Adrenal gland (tissue), 12 donors: ENCODE results near the gene EHD1. TPM values are rescaled to one million over a fixed set of nuclear protein-coding genes. Genes with fewer than 3 reads are reported as not detected.
A peak's percentile ranks its signal among the peaks of the same experiment; 100 is the strongest.
"Not testable (repeated sequence)": the region's sequence is repeated elsewhere in the genome, so short reads cannot be mapped to it uniquely, and the experiment has no call there.

Experiments
- DNase-seq, 7 donors: peaks; one replicate each; pipeline ENCODE4 v3.0.0-alpha.2; 2019 to 2020
- H3K27ac ChIP-seq, 5 donors: fragments of 200-600 bp; sonication (generic) in 4 of 5; 1 replicate in 3 of 5; 2 replicates in 2 of 5; pipeline versions ENCODE4 v1.5.1 to v1.8.0; 2016 to 2020; ENCODE audit warnings: mild to moderate bottlenecking in 1 of 5
- H3K27me3 ChIP-seq: fragments of 200-600 bp; 2 replicates; pipeline ENCODE4 v1.8.0; 2021
- H3K36me3 ChIP-seq, 2 donors: fragments of 200-600 bp; replicated peaks in 1 of 2; 1 replicate in 1 of 2; 2 replicates in 1 of 2; pipeline versions ENCODE4 v1.5.1 to v1.8.0; 2018 to 2022
- H3K4me1 ChIP-seq, 2 donors: fragments of 200-600 bp; replicated peaks in 1 of 2; 1 replicate in 1 of 2; 2 replicates in 1 of 2; pipeline versions ENCODE4 v1.5.1 to v1.8.0; 2018 to 2021
- H3K4me3 ChIP-seq, 4 donors: fragments of 200-600 bp; sonication (generic) in 3 of 4; one replicate each; pipeline ENCODE4 v1.5.1; 2016 to 2018
- H3K9me3 ChIP-seq, 3 donors: fragments of 200-600 bp; sonication (generic) in 1 of 3; replicated peaks in 1 of 3; 1 replicate in 2 of 3; 2 replicates in 1 of 3; pipeline versions ENCODE4 v1.5.1 to v1.8.0; 2016 to 2021
- POLR2A ChIP-seq, 2 donors: fragments of 450-650 bp; IDR thresholded peaks; one replicate each; pipeline ENCODE4 v1.6.1; 2017; ENCODE audit warnings: antibody characterized with exemption in 2 of 2, mild to moderate bottlenecking in 2 of 2, moderate library complexity in 1 of 2
- WGBS, 4 donors: extraction: QIAGEN DNeasy Blood & Tissue Kit in 2 of 4; methylation state at CpG; one replicate each; pipeline versions ENCODE4 v1.1.5 to v1.1.7; 2013 to 2017; 5-methylcytosine and 5-hydroxymethylcytosine counted together
- intact Hi-C, 2 donors: fragments of 100-400 bp; cut with DNase I; formaldehyde crosslinking; loops; one replicate each; pipeline versions ENCODE4 v1.14.1 to v1.15.0; 2022 to 2023
- polyA plus RNA-seq, 3 donors: library from polyadenylated mRNA; stranded (reverse); fragments of 200-250 nt in 2 of 3; fragments of 350-450 nt in 1 of 3; fragmentation: Illumina TruSeq in 1 of 3; extraction: RNeasy Lipid Tissue Mini Kit (QIAGEN cat#74804) in 1 of 3; gene quantifications; one replicate each; pipeline ENCODE4 v1.2.3, GENCODE V29; 2013 to 2014
- total RNA-seq, 9 donors: library from RNA; depleted of rRNA in 4 of 9; stranded (reverse); fragments of >200 nt in 4 of 9; fragments of 120-200 nt in 1 of 9; fragmentation: NEBNext Ultra II Directional in 1 of 9; extraction: Animal tissue kit (Norgen Biotek cat#: 25700) in 1 of 9; gene quantifications; one replicate each; pipeline versions ENCODE4 v1.1.0 to v1.2.4, GENCODE V29; 2013 to 2023
- TF ChIP-seq, protein P1 (sequence below), 6 experiments: fragments of 450-650 bp in 4 of 6; fragments of 200-600 bp in 2 of 6; sonication (generic) in 1 of 6; IDR thresholded peaks; 1 replicate in 5 of 6; 2 replicates in 1 of 6; pipeline versions ENCODE4 v1.5.1 to v1.8.0; 2016 to 2021; ENCODE audit warnings: antibody characterized with exemption in 6 of 6, mild to moderate bottlenecking in 2 of 6, moderate library complexity in 1 of 6
- donor health status: healthy with polysubstance abuse.
- donor health status: Bipolar disorder and iron deficiency.
- donor health status: DM: yes; HTN: yes; CAD: no.
- donor health status: DM: no; HTN: no; CAD: no.
- donor health status: DM: no; HTN: no; CAD: no.
- donor health status: DM: yes; HTN: yes; CAD: no.

Gene EHD1
- total and polyA plus RNA-seq, 12 donors, result 14.3 to 107 (median 52.9) TPM

- H3K4me3 ChIP-seq, result no peak overlapping the region
- intact Hi-C loops, result no loop called here
- TF ChIP-seq, protein P1, sequence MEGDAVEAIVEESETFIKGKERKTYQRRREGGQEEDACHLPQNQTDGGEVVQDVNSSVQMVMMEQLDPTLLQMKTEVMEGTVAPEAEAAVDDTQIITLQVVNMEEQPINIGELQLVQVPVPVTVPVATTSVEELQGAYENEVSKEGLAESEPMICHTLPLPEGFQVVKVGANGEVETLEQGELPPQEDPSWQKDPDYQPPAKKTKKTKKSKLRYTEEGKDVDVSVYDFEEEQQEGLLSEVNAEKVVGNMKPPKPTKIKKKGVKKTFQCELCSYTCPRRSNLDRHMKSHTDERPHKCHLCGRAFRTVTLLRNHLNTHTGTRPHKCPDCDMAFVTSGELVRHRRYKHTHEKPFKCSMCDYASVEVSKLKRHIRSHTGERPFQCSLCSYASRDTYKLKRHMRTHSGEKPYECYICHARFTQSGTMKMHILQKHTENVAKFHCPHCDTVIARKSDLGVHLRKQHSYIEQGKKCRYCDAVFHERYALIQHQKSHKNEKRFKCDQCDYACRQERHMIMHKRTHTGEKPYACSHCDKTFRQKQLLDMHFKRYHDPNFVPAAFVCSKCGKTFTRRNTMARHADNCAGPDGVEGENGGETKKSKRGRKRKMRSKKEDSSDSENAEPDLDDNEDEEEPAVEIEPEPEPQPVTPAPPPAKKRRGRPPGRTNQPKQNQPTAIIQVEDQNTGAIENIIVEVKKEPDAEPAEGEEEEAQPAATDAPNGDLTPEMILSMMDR (IDR thresholded peaks at IDR 0.05), result no peak
- no peak for TF ChIP-seq POLR2A (IDR thresholded peaks at IDR 0.05)
- no peaks in the 10 kb centered on the region for H3K36me3 ChIP-seq
- H3K27me3 ChIP-seq, result no peaks in the 10 kb centered on the region
- no peak overlapping the region for H3K27ac ChIP-seq
- whole genome bisulfite sequencing, 4 donors, result 74 to 83% (median 76%) methylated on average over 11 of the region's 11 CpGs
- H3K9me3 ChIP-seq, result no peaks in the 10 kb centered on the region
- DNase-seq, result no peak
- no peaks in the 10 kb centered on the region for H3K4me1 ChIP-seq
Measured at GRCh38 chr11:64823568-64824119, 54.8 kb downstream of the EHD1 start.

- Histone ChIP-seq H3K4me3 (no peak overlapping the region), H3K27me3 (no peaks in the 10 kb centered on the region), H3K4me1 (peaks cover 0 to 7% of the 10 kb centered on the region in 2 donors), H3K36me3 (no peaks in the 10 kb centered on the region), H3K27ac (no peak overlapping the region), H3K9me3 (no peaks in the 10 kb centered on the region)
- DNase-seq, result no peak
- intact Hi-C loops, result no loop called here
- TF ChIP-seq POLR2A (IDR thresholded peaks at IDR 0.05), result no peak
- TF ChIP-seq, protein P1 (IDR thresholded peaks at IDR 0.05), result no peak
- 83 to 92% (median 84%) methylated on average over 3 of the region's 3 CpGs for WGBS, 4 donors
Measured at GRCh38 chr11:64817476-64817875, 60.9 kb downstream of the EHD1 start.

DNA sequence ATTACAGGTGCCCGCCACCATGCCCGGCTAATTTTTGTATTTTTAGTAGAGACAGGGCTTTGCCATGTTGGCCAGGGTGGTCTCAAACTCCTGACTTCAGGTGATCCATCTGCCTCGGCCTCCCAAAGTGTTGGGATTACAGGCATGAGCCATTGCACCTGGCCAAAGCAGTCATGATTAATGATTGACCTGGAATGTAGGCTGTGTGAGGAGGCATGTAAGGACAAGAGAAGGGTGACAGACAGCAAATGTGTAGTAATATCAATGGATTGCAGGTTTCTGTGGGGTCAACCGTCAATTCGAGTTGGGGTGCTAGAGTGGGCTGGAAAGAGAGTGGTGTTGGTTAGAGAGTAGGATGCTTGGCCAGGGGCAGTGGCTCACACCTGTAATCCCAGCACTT, 63.0 kb downstream of the EHD1 start:
- H3K9me3 ChIP-seq, intact Hi-C loops, DNase-seq, H3K4me1 ChIP-seq, H3K36me3 ChIP-seq, H3K4me3 ChIP-seq, H3K27me3 ChIP-seq, H3K27ac ChIP-seq: not testable (repeated sequence)
- 84 to 93% (median 87%) methylated on average over 5 of the region's 5 CpGs for WGBS, 4 donors

DNA sequence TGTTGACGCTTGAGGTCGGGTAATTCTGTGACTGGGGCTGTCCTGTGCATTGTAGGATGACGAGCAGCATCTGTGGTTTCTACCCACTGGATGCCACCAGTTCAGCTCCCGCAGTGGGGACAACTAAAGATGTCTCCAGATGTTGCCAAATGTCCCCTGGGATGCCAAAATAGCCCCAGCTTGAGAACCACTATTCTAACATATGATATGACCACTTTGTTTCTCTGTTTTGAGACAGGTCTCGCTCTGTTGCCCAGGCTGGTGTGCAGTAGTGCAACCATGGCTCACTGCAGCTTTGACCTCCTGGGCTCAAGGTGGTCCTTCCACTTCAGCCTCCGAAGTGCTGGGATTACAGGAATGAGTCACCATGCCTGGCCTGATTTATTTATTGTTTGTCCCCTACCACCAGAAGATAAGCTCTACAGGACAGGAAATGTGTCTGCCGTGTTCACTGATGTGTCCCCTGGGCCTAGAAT, 63.7 kb downstream of the EHD1 start:
- Histone ChIP-seq H3K27ac (no peak overlapping the region), H3K9me3 (no peaks in the 10 kb centered on the region), H3K4me3 (no peak overlapping the region), H3K36me3 (no peaks in the 10 kb centered on the region), H3K27me3 (no peaks in the 10 kb centered on the region), H3K4me1 (peaks cover 2 to 10% of the 10 kb centered on the region in 2 donors)
- WGBS, 4 donors, result 53 to 70% (median 65%) methylated on average over 6 to 7 of the region's 7 CpGs
- TF ChIP-seq, protein P1 (IDR thresholded peaks at IDR 0.05), result no peak
- no peak for TF ChIP-seq POLR2A (IDR thresholded peaks at IDR 0.05)
- DNase-seq, result no peak
- intact Hi-C loops, result no loop called here

DNA sequence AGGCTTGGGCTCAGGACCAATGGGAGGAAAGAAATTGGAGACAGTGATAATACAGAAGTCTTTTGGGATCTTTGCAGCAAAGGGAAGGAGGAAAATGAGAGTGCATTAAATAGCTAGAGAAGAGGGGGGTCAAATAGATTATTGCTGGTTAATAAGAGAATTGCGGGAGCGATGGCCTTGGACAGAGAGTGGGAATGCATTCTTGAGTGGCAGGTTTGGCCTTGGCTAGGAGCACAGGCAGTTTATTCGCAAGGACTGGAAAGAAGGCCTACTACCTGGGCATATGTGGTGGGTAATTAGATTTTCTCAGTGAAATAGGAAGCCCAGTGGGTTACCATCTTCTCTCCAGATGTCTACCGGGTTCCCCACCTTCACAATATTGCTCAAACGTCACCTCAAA, 64.6 kb downstream of the EHD1 start:
- intact Hi-C loops, result no loop called here
- 37 to 59% (median 55%) methylated on average over 5 of the region's 5 CpGs for WGBS, 4 donors
- TF ChIP-seq, protein P1 (IDR thresholded peaks at IDR 0.05), result no peak
- TF ChIP-seq POLR2A (IDR thresholded peaks at IDR 0.05), result no peak

More for the DNA sequence above, 64.6 kb downstream of the EHD1 start:
- Histone ChIP-seq H3K4me3 (no peak overlapping the region), H3K36me3 (no peaks in the 10 kb centered on the region), H3K9me3 (no peaks in the 10 kb centered on the region), H3K4me1 (peaks cover 8 to 17% of the 10 kb centered on the region in 2 donors), H3K27me3 (no peaks in the 10 kb centered on the region), H3K27ac (peak overlapping the region in 1 of 5 donors; percentile 7)
- DNase-seq, result peak in 1 of 7 donors; percentile 33
